HepG2 (cell line): ENCODE results near the gene CDH23.

Source experiments
- PCBP2 ChIP-seq: fragments of 200-400 bp; formaldehyde crosslinking; optimal IDR thresholded peaks from 2 replicates; pipeline ENCODE3; 2018; ENCODE audit warnings: low read length, low read depth; ENCODE audit not compliant: poor library complexity, severe bottlenecking
- POLR2AphosphoS5 ChIP-seq: IDR thresholded peaks from 2 replicates; pipeline ENCODE4 v1.6.1; 2012; ENCODE audit warnings: low read depth, low read length
- ZBTB20 ChIP-seq: sonication (generic); formaldehyde crosslinking; IDR thresholded peaks from 2 replicates; pipeline ENCODE4 v1.8.1; 2023; ENCODE audit warnings: missing genetic modification reagents, low read depth, mild to moderate bottlenecking, borderline replicate concordance
- ZFP36 ChIP-seq: fragments of 150-350 bp; IDR thresholded peaks from 2 replicates; pipeline ENCODE4 v1.6.1; 2018; ENCODE audit warnings: borderline replicate concordance, low read length, low read depth; ENCODE audit not compliant: partially characterized antibody
- TF ChIP-seq, protein P1 (sequence below): sonication (generic); formaldehyde crosslinking; IDR thresholded peaks from 2 replicates; pipeline ENCODE4 v1.4.0; 2020; ENCODE audit warnings: mild to moderate bottlenecking, missing genetic modification reagents

DNA sequence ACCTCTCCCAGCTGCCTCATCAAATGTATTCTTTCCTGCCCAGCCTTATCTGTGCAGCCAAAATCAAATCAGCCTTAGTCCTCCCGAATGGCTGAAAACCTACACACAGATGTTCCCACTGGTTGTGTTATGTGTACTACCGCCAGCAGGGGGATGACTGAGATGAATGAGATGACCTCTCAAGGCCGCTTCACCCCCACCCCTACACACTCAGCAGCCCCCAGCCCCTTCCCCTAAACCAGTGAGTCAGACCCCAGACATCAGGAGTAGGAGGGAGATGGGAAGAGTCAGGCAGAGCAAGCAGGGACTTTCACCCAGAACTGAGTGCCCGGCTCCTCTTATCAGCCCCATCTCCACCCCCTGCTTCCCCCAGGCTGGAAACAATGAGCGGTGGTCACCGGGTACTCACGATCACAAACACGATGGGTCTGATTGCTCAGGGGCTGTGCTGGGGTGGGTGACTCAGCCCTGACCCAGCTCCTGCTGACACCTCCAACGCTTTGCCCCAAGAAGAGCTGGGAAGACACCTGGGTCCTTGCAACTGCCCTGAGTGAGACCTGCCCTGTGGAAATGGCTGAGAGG is 329.4 kb downstream of the CDH23 start:
- TF ChIP-seq ZBTB20 (CRISPR knock-in tag): no peak
- TF ChIP-seq PCBP2: no peak
- TF ChIP-seq ZFP36: no peak
- TF ChIP-seq, protein P1, sequence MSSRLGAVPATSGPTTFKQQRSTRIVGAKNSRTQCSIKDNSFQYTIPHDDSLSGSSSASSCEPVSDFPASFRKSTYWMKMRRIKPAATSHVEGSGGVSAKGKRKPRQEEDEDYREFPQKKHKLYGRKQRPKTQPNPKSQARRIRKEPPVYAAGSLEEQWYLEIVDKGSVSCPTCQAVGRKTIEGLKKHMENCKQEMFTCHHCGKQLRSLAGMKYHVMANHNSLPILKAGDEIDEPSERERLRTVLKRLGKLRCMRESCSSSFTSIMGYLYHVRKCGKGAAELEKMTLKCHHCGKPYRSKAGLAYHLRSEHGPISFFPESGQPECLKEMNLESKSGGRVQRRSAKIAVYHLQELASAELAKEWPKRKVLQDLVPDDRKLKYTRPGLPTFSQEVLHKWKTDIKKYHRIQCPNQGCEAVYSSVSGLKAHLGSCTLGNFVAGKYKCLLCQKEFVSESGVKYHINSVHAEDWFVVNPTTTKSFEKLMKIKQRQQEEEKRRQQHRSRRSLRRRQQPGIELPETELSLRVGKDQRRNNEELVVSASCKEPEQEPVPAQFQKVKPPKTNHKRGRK (CRISPR knock-in tag): no peak
- TF ChIP-seq POLR2AphosphoS5: no peak
